ENCODE results near the gene MIGA2. TPM values are rescaled to one million over a fixed set of nuclear protein-coding genes. Genes with fewer than 3 reads are reported as not detected.
A peak's percentile ranks its signal among the peaks of the same experiment; 100 is the strongest.

MIGA2 gene
- total RNA-seq, 6 experiments from 2014 or later, result 9.1 to 16.4 (median 10.8) TPM

- ATAC-seq (no peak), DNase-seq (no peak)
- TF ChIP-seq, protein P1, sequence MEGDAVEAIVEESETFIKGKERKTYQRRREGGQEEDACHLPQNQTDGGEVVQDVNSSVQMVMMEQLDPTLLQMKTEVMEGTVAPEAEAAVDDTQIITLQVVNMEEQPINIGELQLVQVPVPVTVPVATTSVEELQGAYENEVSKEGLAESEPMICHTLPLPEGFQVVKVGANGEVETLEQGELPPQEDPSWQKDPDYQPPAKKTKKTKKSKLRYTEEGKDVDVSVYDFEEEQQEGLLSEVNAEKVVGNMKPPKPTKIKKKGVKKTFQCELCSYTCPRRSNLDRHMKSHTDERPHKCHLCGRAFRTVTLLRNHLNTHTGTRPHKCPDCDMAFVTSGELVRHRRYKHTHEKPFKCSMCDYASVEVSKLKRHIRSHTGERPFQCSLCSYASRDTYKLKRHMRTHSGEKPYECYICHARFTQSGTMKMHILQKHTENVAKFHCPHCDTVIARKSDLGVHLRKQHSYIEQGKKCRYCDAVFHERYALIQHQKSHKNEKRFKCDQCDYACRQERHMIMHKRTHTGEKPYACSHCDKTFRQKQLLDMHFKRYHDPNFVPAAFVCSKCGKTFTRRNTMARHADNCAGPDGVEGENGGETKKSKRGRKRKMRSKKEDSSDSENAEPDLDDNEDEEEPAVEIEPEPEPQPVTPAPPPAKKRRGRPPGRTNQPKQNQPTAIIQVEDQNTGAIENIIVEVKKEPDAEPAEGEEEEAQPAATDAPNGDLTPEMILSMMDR (IDR thresholded peaks at IDR 0.05), result no peak
- TF ChIP-seq POLR2A (IDR thresholded peaks at IDR 0.05), result no peak
- H3K9me3 ChIP-seq, result no peaks in the 10 kb centered on the region
- H3K27me3 ChIP-seq, result no peaks in the 10 kb centered on the region
- H3K4me1 ChIP-seq, result no peaks in the 10 kb centered on the region
- 84% methylated on average over 3 of the region's 5 CpGs for WGBS (ENCODE audit: insufficient coverage, low coverage, low lambda C conversion rate, missing lambda C conversion rate)
- H3K36me3 ChIP-seq, result peaks cover 0 to 79% (median 41%) of the 10 kb centered on the region in 4 donors
- intact Hi-C loops (cut with DNase I), result no loop called here
- no peak overlapping the region for H3K4me3 ChIP-seq
- H3K27ac ChIP-seq, result no peak overlapping the region
These were observed 40.6 kb upstream of the MIGA2 start for GRCh38 chr9:128995791-128996190.

DNA sequence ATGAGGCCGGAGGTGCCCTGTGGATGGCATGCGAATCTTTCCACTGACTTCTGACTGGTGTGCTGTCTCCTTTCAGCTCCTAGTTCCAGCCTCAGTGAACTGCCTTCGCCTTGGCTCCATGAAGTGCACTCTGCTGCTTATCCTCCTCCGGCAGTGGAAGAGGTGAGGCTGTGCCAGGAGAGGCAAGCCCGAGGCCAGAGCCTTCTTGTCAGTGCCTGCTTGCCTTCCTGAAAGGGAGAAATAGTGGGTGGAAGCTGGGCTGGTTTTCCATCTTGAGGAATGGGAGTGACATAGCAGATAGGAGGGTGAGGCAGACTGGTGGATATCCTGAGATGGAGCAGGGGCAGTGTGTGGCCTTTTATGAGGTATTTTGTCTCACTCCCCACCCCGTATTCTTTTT lies 38.0 kb upstream of the MIGA2 start:
- DNase-seq, result no peak

GRCh38 chr9:128999581-129000206 lies 36.7 kb upstream of the MIGA2 start:
- H3K27ac ChIP-seq, result no peak overlapping the region
- WGBS (ENCODE audit: insufficient coverage, low coverage, low lambda C conversion rate, missing lambda C conversion rate), result 82% methylated on average over 11 of the region's 13 CpGs
- intact Hi-C loops (cut with DNase I), result no loop called here
- no peaks in the 10 kb centered on the region for H3K27me3 ChIP-seq
- H3K4me3 ChIP-seq, result no peak overlapping the region
- no peak for TF ChIP-seq POLR2A (IDR thresholded peaks at IDR 0.05)
- TF ChIP-seq, protein P1 (IDR thresholded peaks at IDR 0.05), result no peak
- ATAC-seq, result peak in 1 of 4 donors; percentile 37
- no peaks in the 10 kb centered on the region for H3K9me3 ChIP-seq
- DNase-seq, result no peak
- peaks cover 0 to 75% (median 32%) of the 10 kb centered on the region in 4 donors for H3K36me3 ChIP-seq
- H3K4me1 ChIP-seq, result no peaks in the 10 kb centered on the region

More for the DNA sequence above, 38.0 kb upstream of the MIGA2 start:
- no peak for ATAC-seq
- H3K9me3 ChIP-seq, result no peaks in the 10 kb centered on the region
- H3K27ac ChIP-seq, result no peak overlapping the region
- 76% methylated on average over 4 of the region's 6 CpGs for WGBS (ENCODE audit: insufficient coverage, low coverage, low lambda C conversion rate, missing lambda C conversion rate)
- H3K36me3 ChIP-seq, result peaks cover 0 to 85% (median 39%) of the 10 kb centered on the region in 4 donors
- intact Hi-C loops (cut with DNase I), result no loop called here
- no peaks in the 10 kb centered on the region for H3K27me3 ChIP-seq
- no peaks in the 10 kb centered on the region for H3K4me1 ChIP-seq
- TF ChIP-seq, protein P1 (IDR thresholded peaks at IDR 0.05), result no peak
- TF ChIP-seq POLR2A (IDR thresholded peaks at IDR 0.05), result no peak
- no peak overlapping the region for H3K4me3 ChIP-seq

DNA sequence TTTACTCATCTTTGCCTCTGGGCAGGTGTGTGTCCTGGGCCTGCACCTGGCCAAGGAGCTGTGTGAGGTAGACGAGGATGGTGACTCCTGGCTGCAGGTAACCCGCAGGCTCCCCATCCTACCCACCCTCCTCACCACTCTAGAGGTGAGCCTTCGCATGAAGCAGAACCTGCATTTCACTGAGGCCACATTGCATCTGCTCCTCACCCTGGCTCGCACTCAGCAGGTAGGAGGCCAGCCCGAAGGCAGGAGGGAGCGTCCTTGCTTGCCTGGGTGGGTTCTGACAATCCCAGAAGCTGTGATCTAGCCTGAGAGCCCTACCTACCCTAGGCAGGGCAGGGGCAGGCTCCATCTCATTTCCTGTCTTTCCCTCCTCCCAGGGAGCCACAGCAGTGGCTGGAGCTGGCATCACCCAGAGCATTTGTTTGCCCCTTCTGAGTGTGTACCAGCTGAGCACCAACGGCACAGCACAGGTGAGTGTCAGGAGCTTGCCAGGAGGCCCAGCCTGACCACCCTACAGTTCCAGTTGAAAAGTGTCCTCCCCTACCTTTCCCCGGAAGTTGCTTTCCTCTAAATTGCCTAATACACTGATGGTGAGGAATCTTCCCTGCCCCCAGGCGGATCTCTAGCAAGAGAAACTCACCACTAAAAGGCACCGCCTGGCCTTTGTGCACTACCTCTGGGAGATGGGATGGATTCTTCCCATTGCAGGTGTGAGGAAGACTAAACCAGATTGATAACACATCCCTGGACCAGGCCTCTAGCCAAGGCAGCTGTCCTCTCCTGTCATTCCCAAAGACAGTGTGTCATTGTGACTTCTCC lies 34.7 kb upstream of the MIGA2 start:
- Histone ChIP-seq H3K4me3 (no peak overlapping the region), H3K36me3 (peaks cover 0 to 77% (median 24%) of the 10 kb centered on the region in 4 donors), H3K27ac (no peak overlapping the region), H3K9me3 (no peaks in the 10 kb centered on the region), H3K4me1 (no peaks in the 10 kb centered on the region), H3K27me3 (no peaks in the 10 kb centered on the region)
- ATAC-seq (no peak), DNase-seq (no peak)
- intact Hi-C loops (cut with DNase I), result no loop called here
- WGBS (ENCODE audit: insufficient coverage, low coverage, low lambda C conversion rate, missing lambda C conversion rate), result 100% methylated on average over 2 of the region's 10 CpGs
- TF ChIP-seq, protein P1 (IDR thresholded peaks at IDR 0.05), result no peak
- TF ChIP-seq POLR2A (IDR thresholded peaks at IDR 0.05), result no peak
